GM18868 (cell line): ENCODE data around the gene LRRC23.

Experiments
- ATAC-seq: cut with Tn5 transposase; IDR thresholded peaks from one replicate; pipeline ENCODE4 v1.9.1; 2021; ENCODE audit warnings: mild to moderate bottlenecking, moderate library complexity; ENCODE audit not compliant: unreplicated experiment

The LRRC23 gene

GRCh38 chr12:6923851-6924250 lies 19.2 kb downstream of the LRRC23 start:
- no peak for ATAC-seq

GRCh38 chr12:6925239-6925539 lies 20.6 kb downstream of the LRRC23 start:
- no peak for ATAC-seq

GRCh38 chr12:6925540-6926279 lies 21.1 kb downstream of the LRRC23 start:
- ATAC-seq, result no peak

- ATAC-seq, result no peak
These were observed 22.9 kb downstream of the LRRC23 start, which contains the start of gene ATN1 for GRCh38 chr12:6927379-6928021. Gene ATN1 (plus strand): TSS chr12:6927959. CDS start chr12:6934002, 6,043 bp downstream.

- no peak for ATAC-seq
These were observed 23.5 kb downstream of the LRRC23 start for GRCh38 chr12:6928022-6928702.

GRCh38 chr12:6928703-6929407 lies 24.2 kb downstream of the LRRC23 start:
- no peak for ATAC-seq

- no peak for ATAC-seq
These were observed 25.1 kb downstream of the LRRC23 start for GRCh38 chr12:6929466-6930452.

GRCh38 chr12:6932766-6933165 lies 28.1 kb downstream of the LRRC23 start:
- ATAC-seq, result no peak

- ATAC-seq, result no peak
These were observed 29.5 kb downstream of the LRRC23 start for GRCh38 chr12:6934110-6934509.

GRCh38 chr12:6935371-6936193 lies 31.0 kb downstream of the LRRC23 start:
- no peak for ATAC-seq

GRCh38 chr12:6936194-6936635 lies 31.6 kb downstream of the LRRC23 start:
- ATAC-seq, result no peak

GRCh38 chr12:6936636-6937480 lies 32.2 kb downstream of the LRRC23 start:
- ATAC-seq, result peak; percentile 12

- ATAC-seq, result peak; percentile 89
These were observed 33.1 kb downstream of the LRRC23 start for GRCh38 chr12:6937481-6938352.

GRCh38 chr12:6938353-6939190 lies 34.0 kb downstream of the LRRC23 start:
- ATAC-seq, result no peak

GRCh38 chr12:6939191-6939540 lies 34.5 kb downstream of the LRRC23 start:
- no peak for ATAC-seq

- no peak for ATAC-seq
These were observed 36.6 kb downstream of the LRRC23 start for GRCh38 chr12:6941267-6941666.

- no peak for ATAC-seq
These were observed 37.2 kb downstream of the LRRC23 start for GRCh38 chr12:6941782-6942181.
